ENCODE data around the gene RNFT1. TPM values are rescaled to one million over a fixed set of nuclear protein-coding genes. Genes with fewer than 3 reads are reported as not detected.
"Not testable (repeated sequence)": the region's sequence is repeated elsewhere in the genome, so short reads cannot be mapped to it uniquely, and the experiment has no call there.

The RNFT1 gene, protein sequence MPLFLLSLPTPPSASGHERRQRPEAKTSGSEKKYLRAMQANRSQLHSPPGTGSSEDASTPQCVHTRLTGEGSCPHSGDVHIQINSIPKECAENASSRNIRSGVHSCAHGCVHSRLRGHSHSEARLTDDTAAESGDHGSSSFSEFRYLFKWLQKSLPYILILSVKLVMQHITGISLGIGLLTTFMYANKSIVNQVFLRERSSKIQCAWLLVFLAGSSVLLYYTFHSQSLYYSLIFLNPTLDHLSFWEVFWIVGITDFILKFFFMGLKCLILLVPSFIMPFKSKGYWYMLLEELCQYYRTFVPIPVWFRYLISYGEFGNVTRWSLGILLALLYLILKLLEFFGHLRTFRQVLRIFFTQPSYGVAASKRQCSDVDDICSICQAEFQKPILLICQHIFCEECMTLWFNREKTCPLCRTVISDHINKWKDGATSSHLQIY
- 46.5 and 49.4 TPM in 2 replicates for total RNA-seq
- 48.6 TPM for total RNA-seq (2013)
- 52.0 and 61.2 TPM in 2 replicates for polyA plus RNA-seq
- 18.5 and 23.1 TPM in 2 replicates for polyA minus RNA-seq

DNA sequence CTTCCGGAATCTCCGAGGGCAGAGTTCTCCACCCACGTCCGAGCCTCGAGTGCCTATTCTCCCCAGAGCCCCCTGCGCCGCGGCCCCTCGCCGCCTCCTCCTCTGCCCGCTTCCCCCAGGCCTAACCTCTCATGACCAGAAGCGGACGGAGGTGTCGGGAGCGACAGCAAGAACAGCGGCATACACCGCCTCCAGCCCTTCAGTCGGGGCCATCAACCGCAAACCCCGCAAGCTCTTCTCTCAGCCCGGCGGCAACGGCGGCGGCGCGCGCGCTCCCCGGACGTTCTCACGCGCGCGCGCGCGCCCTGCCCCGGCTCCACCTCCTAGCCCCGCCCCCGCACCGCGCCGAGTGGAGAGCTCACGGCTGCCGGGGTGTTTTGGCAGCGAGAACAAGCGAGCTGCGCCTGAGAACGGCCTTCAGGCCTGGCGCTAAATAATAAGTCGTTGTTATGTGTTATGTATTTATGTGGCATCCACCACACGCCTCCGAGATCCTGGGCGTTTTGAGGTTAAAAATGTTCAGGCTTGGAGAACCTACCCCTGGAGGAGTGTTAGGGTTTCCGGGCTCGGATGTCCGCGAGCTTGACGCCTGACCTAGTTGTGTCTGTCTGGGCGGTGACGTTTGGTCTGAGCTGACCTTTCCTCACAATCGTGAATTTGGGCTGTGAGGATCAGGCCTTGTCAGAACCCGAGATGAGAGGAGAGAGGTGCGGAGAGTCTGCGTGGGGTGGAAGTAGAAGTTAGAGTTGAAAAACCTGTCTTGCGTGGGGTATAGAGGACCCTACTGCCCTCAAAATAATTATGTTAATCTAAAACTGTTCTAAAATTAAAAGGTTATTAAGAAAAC lies at the start of gene RNFT1:
Gene RNFT1, minus strand, starts transcription at position 259 of the 847 bp plus-strand sequence. Its CDS starts 77 bp downstream, at position 182.
- Histone ChIP-seq H3K27me3 (replicated peaks in 1 of 4; ENCODE audit: control extremely low read depth in 1 of 4, control insufficient read depth in 3 of 4, insufficient read depth in 4 of 4, low read length in 3 of 4) (no peaks in the 10 kb centered on the region), H2AFZ (ENCODE audit: insufficient read depth, low read depth, low read length, poor library complexity, severe bottlenecking) (peak within 1 kb of the TSS; percentile 99), H3K79me2 (ENCODE audit: control insufficient read depth, insufficient read depth, low read length) (peaks cover 21% of the 10 kb centered on the region), H3K36me3 (replicated peaks in 1 of 2; ENCODE audit: control extremely low read depth in 1 of 2, control insufficient read depth in 1 of 2, extremely low read depth in 1 of 2, insufficient read depth in 2 of 2, low read length in 1 of 2) (peaks cover 0 to 2% of the 10 kb centered on the region in 2 experiments), H3K4me2 (replicated peaks; ENCODE audit: low read depth, low read length, poor library complexity, severe bottlenecking) (peak within 1 kb of the TSS; percentile 95), H3K9me3 (ENCODE audit: control extremely low read depth in 1 of 3, control insufficient read depth in 2 of 3, insufficient read depth in 1 of 3, low read length in 2 of 3) (no peaks in the 10 kb centered on the region), H3K27ac (ENCODE audit: low read length in 2 of 2) (peak within 1 kb of the TSS; percentile 77 to 91), H3K9ac (ENCODE audit: low read length) (peak within 1 kb of the TSS; percentile 95), H3K4me1 (ENCODE audit: control insufficient read depth in 2 of 2, insufficient read depth in 2 of 2, low read length in 2 of 2) (peaks cover 13 to 19% of the 10 kb centered on the region in 2 donors), H4K20me1 (ENCODE audit: control insufficient read depth, insufficient read depth, low read length, poor library complexity, severe bottlenecking) (peaks cover 9% of the 10 kb centered on the region), H3K4me3 (ENCODE audit: control extremely low read depth in 1 of 5, extremely low read depth in 1 of 5, insufficient read depth in 1 of 5, low read depth in 2 of 5, low read length in 4 of 5) (peak within 1 kb of the TSS; percentile 71 to 98 (median 92))
- CTCF ChIA-PET: no interaction called here
- H3K4me1 Mint-ChIP-seq: peaks cover 20% of the 10 kb centered on the region
- no peak for TF ChIP-seq EZH2 (IDR thresholded peaks at IDR 0.05; ENCODE audit: borderline replicate concordance, insufficient read depth, low read depth, low read length, poor library complexity, severe bottlenecking)
- TF ChIP-seq, protein P1, sequence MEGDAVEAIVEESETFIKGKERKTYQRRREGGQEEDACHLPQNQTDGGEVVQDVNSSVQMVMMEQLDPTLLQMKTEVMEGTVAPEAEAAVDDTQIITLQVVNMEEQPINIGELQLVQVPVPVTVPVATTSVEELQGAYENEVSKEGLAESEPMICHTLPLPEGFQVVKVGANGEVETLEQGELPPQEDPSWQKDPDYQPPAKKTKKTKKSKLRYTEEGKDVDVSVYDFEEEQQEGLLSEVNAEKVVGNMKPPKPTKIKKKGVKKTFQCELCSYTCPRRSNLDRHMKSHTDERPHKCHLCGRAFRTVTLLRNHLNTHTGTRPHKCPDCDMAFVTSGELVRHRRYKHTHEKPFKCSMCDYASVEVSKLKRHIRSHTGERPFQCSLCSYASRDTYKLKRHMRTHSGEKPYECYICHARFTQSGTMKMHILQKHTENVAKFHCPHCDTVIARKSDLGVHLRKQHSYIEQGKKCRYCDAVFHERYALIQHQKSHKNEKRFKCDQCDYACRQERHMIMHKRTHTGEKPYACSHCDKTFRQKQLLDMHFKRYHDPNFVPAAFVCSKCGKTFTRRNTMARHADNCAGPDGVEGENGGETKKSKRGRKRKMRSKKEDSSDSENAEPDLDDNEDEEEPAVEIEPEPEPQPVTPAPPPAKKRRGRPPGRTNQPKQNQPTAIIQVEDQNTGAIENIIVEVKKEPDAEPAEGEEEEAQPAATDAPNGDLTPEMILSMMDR (IDR thresholded peaks at IDR 0.05): no peak
- WGBS (ENCODE audit: insufficient coverage): under 1% methylated on average over 59 of the region's 67 CpGs
- intact Hi-C loops (cut with micrococcal nuclease): loop anchor here (2.0 to 5.0 kb wide), 2 partner anchors 72 to 713 kb away; partner anchors contain the start of genes BCAS3, RPS6KB1 and TUBD1
- peak; percentile 93 for DNase-seq
- peak within 1 kb of the TSS; percentile 95 for H3K27ac Mint-ChIP-seq
- H3K27me3 Mint-ChIP-seq: no peaks in the 10 kb centered on the region
- H3K9me3 Mint-ChIP-seq (ENCODE audit: insufficient read depth): no peaks in the 10 kb centered on the region
- ATAC-seq (ENCODE audit: low read depth): peak; percentile 92
- POLR2A ChIA-PET: interaction anchor here (0.8 to 1.8 kb wide), 2 partner anchors 345 to 400 kb away, joined by 3 to 4 read pairs; partner anchors contain the start of genes CLTC and DHX40
- peak within 1 kb of the TSS; percentile 94 for H3K4me3 Mint-ChIP-seq

DNA sequence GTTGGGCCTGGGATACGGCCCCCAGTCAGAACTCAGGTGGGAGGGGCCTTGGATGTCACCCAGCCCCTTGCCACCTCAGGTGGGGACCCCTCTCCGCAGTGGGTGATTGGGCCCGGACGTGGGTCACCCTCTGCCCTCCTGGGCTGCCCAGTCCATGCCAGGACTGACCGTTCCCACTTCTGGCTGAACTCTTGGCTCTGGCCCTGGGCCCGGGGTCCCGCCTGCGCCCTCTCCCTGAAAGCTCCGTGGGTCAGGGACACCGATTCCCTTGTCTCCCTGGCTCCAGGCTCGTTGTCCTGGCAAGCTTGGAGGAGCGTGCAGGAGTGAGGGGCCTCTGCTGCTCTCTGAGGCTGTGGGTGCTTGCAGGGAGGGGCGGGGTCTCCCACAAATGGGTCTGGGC lies 44.8 kb upstream of the RNFT1 start:
- H3K9ac ChIP-seq (ENCODE audit: low read length); H3K4me1 Mint-ChIP-seq; H3K9me3 Mint-ChIP-seq (ENCODE audit: insufficient read depth); H3K36me3 ChIP-seq (replicated peaks in 1 of 2; ENCODE audit: control extremely low read depth in 1 of 2, control insufficient read depth in 1 of 2, extremely low read depth in 1 of 2, insufficient read depth in 2 of 2, low read length in 1 of 2); ATAC-seq (ENCODE audit: low read depth); H3K27ac Mint-ChIP-seq; H3K4me3 Mint-ChIP-seq; H3K27ac ChIP-seq (ENCODE audit: low read length in 2 of 2); H4K20me1 ChIP-seq (ENCODE audit: control insufficient read depth, insufficient read depth, low read length, poor library complexity, severe bottlenecking); H3K4me1 ChIP-seq (ENCODE audit: control insufficient read depth in 2 of 2, insufficient read depth in 2 of 2, low read length in 2 of 2); H3K9me3 ChIP-seq (ENCODE audit: control extremely low read depth in 1 of 3, control insufficient read depth in 2 of 3, insufficient read depth in 1 of 3, low read length in 2 of 3); CTCF ChIA-PET; H3K27me3 Mint-ChIP-seq; POLR2A ChIA-PET; H2AFZ ChIP-seq (ENCODE audit: insufficient read depth, low read depth, low read length, poor library complexity, severe bottlenecking); DNase-seq; H3K4me2 ChIP-seq (replicated peaks; ENCODE audit: low read depth, low read length, poor library complexity, severe bottlenecking); intact Hi-C loops (cut with micrococcal nuclease); H3K4me3 ChIP-seq (ENCODE audit: control extremely low read depth in 1 of 5, extremely low read depth in 1 of 5, insufficient read depth in 1 of 5, low read depth in 2 of 5, low read length in 4 of 5); H3K79me2 ChIP-seq (ENCODE audit: control insufficient read depth, insufficient read depth, low read length); H3K27me3 ChIP-seq (replicated peaks in 1 of 4; ENCODE audit: control extremely low read depth in 1 of 4, control insufficient read depth in 3 of 4, insufficient read depth in 4 of 4, low read length in 3 of 4): not testable (repeated sequence)
- WGBS (ENCODE audit: insufficient coverage): no CpG with 5 or more reads among the region's 13 CpGs

GRCh38 chr17:60008377-60008776 lies 43.8 kb upstream of the RNFT1 start:
- DNase-seq; H3K9me3 ChIP-seq (ENCODE audit: control extremely low read depth in 1 of 3, control insufficient read depth in 2 of 3, insufficient read depth in 1 of 3, low read length in 2 of 3); POLR2A ChIA-PET; H3K9ac ChIP-seq (ENCODE audit: low read length); H3K9me3 Mint-ChIP-seq (ENCODE audit: insufficient read depth); H3K4me1 Mint-ChIP-seq; H3K4me1 ChIP-seq (ENCODE audit: control insufficient read depth in 2 of 2, insufficient read depth in 2 of 2, low read length in 2 of 2); H3K4me3 Mint-ChIP-seq; intact Hi-C loops (cut with micrococcal nuclease); H3K4me2 ChIP-seq (replicated peaks; ENCODE audit: low read depth, low read length, poor library complexity, severe bottlenecking); H2AFZ ChIP-seq (ENCODE audit: insufficient read depth, low read depth, low read length, poor library complexity, severe bottlenecking); H4K20me1 ChIP-seq (ENCODE audit: control insufficient read depth, insufficient read depth, low read length, poor library complexity, severe bottlenecking); H3K36me3 ChIP-seq (replicated peaks in 1 of 2; ENCODE audit: control extremely low read depth in 1 of 2, control insufficient read depth in 1 of 2, extremely low read depth in 1 of 2, insufficient read depth in 2 of 2, low read length in 1 of 2); CTCF ChIA-PET; H3K27ac ChIP-seq (ENCODE audit: low read length in 2 of 2); H3K27me3 ChIP-seq (replicated peaks in 1 of 4; ENCODE audit: control extremely low read depth in 1 of 4, control insufficient read depth in 3 of 4, insufficient read depth in 4 of 4, low read length in 3 of 4); ATAC-seq (ENCODE audit: low read depth); H3K4me3 ChIP-seq (ENCODE audit: control extremely low read depth in 1 of 5, extremely low read depth in 1 of 5, insufficient read depth in 1 of 5, low read depth in 2 of 5, low read length in 4 of 5); H3K27ac Mint-ChIP-seq; H3K79me2 ChIP-seq (ENCODE audit: control insufficient read depth, insufficient read depth, low read length); H3K27me3 Mint-ChIP-seq: not testable (repeated sequence)
- no CpG with 5 or more reads among the region's 16 CpGs for WGBS (ENCODE audit: insufficient coverage)

Measured in B cell (primary cell).